HG03520 (cell line): Measurements from ENCODE around the gene CNPY1.

Source experiments
- ATAC-seq: cut with Tn5 transposase; IDR thresholded peaks from one replicate; pipeline ENCODE4 v1.9.1; 2021; ENCODE audit warnings: mild to moderate bottlenecking, moderate library complexity; ENCODE audit not compliant: unreplicated experiment

The CNPY1 gene

DNA sequence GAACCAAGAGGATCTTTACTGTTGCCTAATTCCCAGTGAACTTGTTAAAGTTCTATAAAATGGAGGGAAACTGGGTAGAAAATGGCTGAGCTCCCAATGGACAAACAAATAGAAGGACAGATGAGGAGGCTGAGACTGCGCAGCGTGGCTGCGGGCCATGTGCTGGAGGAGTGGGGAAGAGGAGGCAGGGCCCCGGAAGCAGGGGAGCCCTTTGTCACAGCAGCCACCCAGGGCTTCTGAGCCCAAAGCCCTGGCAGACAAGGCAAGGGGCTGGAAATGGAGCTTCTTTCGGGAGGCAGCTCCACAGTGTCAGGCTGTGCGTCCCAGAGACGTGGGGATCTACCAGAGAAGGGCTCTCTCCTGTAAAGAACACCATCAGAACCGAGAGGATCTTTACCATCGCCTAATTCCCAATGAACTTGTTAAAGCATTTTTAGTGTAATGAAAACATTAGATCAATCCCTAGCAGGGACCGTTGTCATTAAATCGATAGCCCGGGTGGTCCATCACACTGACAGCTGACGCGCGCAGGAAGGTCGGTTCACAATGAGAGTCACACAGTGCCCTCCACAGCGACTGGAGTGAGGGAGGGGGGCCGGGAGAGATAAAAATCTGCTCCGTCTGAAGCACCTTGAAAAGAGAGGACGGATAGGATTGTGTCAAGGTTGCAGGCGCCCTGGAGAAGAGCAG, 14.0 kb upstream of the CNPY1 start:
- no peak for ATAC-seq

DNA sequence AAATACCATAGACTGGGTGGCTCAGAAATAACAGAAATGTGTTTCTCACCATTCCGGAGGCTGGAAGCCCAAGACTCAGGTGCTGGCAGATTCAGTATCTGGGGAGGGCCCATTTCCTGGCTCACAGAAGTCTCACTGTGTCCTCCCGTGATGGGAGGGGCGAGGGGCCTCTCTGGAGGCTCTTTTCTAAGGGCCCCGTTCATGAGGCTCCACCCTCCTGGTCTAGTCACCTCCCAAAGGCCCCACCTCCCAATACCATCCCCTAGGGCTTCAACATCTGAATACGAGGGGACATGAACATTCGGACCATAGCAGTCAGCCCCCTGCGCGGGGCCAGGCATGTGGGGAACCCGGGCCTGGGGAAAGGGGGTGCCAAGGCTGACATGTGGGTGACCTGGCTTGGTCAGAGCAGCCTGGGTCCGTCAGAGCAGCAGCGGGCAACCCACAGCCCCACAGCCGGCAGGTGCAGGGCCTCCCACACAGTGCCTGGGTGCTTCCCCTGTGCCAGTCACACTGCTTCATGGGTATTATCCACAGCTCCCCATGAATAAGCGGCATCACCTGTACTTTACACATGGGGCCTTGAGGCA, 13.3 kb upstream of the CNPY1 start:
- no peak for ATAC-seq

DNA sequence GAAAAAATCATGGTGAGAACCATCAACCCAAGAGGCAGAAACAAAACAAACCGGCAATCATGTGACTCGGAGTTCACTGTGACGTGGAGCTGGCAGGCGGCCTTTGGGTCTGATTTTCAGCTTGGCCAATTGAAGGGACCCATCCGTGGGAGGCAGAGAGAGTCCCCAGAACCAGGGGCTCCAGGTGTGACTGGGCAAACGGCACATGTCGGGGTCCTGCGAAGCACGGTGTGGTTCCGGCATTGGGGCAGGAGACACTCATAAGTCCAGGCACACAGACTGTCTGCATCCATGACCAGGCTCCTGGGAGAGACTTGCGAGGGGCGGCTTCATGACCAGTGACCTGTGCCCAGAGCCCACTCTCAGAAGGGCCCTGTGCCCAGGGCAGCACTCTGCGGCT, 12.6 kb upstream of the CNPY1 start:
- ATAC-seq = no peak

DNA sequence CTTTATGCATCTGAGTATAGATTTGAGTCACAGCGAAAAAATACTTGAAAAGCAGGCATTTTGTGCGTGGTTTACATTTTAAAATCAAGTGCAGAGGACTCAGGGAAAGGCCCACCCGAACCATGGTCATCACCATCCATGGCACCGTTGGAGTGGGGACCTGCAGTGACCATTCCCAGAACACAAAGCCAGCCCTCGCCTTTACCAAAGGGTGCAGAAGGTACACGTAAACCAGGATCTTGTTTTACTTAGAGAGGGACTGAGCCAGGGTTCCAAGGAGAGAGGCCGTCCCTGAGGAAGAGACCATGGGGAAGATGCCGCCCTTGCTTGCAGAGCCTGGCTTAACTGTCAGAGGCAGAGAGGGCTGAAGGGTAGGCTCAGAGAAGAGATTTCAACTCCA, 12.0 kb upstream of the CNPY1 start:
- ATAC-seq = no peak

DNA sequence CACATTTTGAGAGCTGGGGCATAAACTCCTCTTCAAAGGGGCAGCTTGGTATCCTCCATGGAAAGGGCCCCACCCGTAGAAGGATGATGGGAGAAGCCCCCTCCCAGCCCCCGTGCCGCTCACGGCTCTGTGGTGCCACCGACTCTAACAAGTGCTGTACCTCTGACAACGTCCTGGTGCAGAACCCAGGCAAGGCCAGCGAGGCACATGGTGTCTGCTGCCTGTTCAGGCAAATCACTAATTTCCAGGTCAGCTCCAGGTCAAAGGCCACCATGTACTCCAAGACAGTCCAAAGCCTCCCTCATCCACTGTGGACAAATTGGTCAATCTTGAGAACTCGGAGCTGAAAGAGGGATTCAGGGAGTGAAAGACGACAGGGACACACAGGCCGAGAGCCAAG, 11.4 kb upstream of the CNPY1 start:
- no peak for ATAC-seq

DNA sequence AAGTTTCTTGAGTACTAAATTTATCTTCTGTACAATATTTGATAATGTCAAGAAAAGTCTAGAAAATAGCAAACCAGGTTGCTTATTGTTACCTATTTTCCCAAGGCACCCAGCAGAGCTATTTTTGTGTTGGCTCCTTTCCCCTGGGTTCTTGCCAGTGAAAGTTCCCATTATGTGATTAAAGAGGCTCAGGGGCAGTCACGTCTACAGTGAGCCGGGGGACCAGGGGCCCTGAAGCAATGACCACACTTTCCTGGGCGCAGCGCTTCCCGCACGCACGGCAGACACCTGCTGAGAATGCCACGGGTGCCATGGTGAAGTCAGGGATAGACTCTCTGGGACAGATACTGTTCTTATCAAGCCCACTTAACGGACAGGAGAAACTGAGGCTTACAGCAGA, 10.4 kb upstream of the CNPY1 start:
- ATAC-seq = no peak

DNA sequence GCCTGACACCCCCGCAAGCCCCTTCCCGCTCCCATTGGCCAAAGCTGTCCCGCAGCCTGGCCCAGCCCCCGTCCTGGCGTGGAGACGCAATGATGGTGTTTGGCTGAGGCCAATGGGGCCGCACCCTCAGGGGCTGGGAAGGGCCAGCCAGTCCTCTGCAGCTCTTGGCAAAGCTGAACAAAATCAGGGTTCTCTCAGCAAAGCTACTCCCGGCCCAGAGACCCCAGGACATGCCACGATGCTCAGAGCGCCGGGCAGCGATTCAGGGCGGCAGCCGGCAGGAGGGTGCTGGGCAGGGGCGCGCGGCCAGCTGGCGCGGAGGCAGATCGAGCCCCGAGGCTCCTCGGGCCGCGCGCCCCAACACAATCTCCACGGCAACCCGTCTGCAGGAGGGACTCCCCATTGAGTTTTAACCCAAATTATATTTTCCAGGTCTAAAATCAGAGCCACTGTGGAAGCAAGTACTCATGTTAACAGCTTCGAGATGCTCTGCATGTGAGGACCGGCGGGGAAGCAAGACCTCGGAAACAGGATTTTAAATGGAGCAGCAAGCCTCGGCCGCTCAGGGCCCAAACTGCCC, 8.8 kb upstream of the CNPY1 start:
- no peak for ATAC-seq

DNA sequence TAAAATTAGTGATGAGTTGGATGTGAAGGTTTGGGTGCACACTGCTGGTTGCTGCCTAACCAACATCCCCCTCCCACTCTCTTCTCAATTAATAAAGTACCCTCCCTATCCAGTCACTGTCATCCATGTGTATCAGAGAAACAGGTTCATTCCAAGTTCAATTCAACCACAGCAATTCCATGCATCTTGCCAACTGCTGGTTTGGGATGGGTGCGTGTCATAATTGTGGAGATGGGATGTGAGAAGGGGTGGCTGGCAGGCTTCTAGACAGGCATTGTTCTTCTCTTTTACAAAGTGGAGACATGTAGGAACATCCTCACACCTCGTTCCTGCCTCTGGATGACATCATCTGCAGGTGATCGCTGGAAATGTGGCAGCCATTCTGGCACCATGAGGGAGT, 7.5 kb upstream of the CNPY1 start:
- ATAC-seq = no peak

DNA sequence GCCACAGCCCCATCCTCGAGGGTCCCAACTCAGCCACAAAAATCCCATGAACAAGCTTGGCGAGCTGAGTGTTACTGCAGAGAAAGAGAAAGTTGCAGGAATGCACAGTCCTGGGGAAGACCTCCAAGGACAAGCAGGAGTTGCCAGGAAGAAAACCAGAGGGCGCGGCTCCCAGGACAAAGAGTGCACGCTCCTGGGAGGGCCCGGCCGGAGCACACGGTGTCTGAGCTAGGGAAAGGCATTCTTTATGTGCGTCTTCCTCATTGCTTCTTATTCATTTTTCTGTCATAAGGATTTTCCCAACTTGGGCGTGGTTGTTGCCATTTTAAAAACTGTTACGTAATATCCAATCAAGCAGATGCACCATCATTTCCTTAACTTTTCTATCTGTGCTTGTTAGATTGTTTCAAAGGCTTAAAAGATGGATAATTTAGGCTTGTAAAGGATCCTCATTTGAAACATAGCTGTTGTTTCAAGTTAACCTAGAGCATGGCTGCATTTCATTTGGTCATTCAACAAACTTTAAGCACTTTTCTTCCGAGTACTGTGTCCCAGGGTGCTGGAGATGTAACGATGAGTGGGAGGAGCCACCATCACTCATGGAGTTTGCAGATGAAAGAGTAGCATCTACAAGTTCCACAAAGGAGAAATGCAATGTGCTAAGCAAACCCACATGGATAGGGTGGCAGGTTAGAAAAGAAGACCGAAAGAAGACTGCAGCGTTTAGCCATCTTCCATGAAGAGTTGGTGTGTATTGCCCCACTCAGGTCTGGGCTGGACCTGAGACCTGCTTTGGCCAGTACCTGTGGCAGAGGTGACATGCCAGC, 5.6 kb upstream of the CNPY1 start:
- no peak for ATAC-seq

DNA sequence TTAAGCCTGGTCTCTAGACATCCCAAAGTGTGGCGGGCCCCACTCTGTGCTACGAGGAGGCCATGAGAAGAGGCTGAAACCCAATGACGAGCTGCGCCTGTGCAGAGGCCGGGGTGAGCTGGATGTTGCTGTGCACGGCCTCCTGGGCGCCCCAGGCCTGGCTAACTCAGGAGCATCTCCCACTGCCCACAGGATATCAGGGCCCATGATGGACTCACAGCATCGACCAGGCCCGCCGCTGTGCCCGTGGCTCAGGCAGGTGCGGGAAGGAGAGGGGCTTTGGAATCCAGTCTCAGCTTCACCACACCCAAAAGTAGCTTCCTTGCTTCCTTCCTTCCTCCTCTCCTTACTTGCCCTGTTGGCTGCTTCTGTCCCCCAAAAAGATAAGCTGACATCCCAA, 4.6 kb upstream of the CNPY1 start:
- ATAC-seq = no peak

DNA sequence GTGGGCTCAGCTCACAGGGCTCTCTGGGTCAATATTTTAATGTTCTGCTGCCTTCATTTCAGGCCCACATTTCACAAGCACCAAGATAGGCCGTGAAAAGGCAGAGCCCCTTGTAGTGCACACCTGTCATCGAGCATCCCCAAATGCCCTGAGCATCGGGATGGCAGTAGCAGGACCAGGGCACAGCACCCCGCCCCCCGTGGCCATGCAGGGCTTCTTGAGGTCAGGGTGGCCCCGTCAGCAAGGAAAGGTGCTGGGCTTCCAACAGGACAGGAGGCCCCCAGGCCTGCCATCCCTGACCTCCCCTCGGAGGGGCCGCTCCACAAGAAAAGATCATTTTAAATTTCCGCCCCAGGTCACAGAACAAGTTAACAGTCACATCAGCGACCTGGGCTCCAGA, 2.9 kb upstream of the CNPY1 start:
- no peak for ATAC-seq

DNA sequence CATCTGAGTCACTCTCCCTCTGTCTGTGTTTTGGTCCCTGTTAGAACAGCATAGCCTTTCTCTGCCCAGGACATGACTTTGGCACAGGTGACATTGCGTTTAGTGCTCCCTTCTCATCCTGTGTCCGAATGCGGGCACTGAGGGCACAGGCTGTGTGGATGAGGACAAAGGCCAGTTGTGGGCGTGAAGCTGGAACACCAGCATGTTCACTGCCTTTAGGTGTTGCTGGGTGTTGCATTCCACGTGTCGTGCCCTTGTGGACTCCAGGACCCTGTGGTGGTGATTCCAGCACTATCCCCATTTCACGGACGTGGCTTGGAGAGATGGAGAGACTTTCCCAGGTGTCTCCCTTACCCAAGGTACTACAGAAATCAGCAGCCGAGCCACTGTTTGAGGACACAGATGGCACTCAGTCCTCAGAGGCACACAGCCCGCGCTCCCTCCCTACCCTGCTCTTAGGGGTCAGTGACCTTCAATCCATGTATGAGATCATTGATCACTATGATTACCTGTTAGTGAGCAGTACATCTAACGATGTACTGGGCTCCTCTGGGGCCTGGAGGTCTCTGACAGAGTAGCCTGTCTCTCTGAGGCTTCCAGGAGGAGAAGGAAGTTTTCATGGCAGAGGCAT, 917 bp upstream of the CNPY1 start:
- no peak for ATAC-seq

DNA sequence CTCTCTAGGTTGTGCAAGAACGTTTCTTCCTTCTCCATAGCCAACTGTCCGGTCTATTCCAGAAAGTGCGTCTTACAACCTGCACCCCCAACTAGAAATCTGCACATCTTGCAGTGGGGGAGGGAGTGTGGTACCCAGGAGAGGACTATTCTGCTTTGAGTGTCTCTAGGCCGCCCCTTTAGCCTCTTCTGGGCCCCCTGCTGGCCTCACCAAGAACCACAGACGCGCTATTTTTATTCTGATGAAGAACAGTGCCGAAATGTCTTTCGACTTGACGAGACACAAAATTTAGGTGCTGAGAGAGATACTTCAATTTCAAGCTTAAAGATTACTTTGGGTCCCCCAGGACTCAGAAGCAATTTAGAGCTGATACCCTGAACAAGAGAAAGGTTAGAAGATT, 1.0 kb downstream of the CNPY1 start:
- ATAC-seq = no peak

DNA sequence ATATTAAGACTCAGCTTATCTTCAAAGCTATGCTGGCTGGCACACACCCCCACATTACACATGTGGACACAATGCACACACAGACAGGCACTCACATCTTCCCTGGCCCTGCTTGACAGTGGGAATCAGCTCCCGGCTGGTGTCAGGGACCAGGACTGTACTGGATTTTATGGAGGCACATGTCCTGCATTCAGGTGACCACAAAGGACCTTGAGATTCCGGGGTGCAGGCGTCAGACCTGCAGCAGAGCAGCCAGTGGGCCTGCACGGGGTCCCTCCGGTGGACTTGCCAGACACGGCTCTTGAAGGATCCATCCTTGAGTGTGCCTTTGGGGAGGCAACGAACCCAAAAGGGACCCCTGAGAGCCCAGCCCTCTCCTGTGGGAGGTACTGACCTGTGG, 1.9 kb downstream of the CNPY1 start:
- ATAC-seq = no peak

DNA sequence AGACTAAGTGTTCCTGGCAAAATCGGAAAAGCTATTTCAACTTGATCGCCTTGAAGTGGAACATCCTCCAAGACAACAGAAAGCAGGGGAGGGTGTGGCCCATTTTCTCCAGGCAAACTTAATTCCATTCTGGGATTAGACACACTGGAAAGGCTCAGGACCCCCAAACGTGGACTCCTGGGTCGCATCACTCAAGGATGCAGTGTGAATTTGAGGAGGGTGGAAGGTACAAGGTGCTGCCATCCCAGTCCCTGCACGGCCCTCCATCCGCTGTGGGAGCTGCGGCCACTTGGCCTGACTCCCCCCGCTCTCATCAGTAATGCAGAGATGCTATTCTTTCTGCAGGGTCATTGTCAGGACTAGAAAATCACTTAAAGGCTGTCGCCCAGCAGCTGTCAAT, 2.4 kb downstream of the CNPY1 start:
- no peak for ATAC-seq

DNA sequence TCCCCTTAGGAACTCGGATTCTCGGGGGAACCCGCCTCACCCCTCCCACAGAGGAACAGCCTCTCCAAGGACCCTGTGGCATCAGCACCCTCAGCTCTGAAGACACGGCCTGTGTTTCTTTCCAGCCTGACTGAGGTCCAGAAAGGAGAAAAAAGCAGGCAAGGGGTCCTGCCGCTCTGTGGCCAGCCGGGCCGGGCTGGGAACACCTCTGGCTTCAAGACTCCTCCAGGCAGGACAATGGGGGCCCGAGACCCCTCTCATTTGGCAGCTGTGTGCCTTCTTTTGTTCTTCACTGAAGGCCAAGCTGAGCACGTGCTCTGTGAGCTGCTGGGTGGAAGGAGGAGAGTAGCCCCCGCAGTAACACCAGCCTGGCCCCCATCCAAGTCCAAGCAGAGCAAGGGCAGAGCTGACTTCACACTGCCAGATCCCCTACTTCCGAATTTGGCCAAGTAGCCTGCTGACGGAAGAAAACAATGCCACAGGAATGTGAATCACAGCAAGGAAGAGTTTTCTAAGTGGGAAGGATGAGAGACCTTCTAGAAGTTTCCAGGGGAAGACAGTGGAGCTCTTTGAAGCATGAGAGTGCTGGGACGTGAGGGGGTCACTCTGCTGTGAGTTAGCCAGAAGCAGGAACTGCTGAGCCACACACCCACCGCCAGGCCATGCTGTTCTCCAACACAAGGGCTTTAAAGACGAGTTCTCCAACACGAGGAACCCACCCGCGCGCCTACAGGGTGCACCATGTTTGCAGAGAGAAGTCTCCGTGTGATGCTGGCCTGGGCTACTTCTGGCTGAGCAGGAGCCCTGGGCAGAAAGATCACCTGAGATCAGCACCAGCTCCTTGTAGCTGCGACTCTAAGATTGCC, 3.1 kb downstream of the CNPY1 start:
- ATAC-seq = no peak

DNA sequence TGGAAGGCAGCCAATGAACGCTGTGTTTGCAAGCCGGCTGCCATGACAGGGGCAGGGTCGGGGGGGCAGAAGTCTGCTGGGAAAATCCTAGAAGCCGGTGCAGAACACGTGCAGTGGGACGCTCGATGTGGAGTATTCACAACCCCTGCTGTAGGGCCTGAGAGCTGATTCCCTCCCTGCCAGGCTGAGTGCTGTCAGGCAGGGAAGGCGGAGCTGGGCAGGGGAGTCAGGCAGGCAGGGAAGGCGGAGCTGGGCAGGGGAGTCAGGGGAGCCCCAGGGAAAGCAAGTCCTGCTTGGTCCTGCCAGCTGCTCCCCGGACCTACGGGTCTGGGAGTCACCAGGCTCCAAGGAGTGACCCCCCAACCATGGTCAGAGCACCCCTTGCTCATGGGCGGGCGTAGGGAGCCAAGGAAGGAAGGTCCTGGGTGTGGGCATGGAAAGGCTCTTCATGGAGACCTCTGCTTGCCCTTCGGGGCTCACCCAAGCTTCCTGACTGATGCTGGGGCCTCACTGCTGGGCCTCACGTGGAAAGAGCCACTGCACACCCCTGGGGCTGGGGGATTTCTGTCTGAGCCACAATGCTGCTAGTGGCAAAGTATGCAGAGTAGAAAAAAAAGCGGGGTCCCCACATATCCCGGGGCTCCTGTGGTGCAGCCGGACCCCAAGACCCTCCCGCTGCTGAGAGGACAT, 4.2 kb downstream of the CNPY1 start:
- no peak for ATAC-seq

DNA sequence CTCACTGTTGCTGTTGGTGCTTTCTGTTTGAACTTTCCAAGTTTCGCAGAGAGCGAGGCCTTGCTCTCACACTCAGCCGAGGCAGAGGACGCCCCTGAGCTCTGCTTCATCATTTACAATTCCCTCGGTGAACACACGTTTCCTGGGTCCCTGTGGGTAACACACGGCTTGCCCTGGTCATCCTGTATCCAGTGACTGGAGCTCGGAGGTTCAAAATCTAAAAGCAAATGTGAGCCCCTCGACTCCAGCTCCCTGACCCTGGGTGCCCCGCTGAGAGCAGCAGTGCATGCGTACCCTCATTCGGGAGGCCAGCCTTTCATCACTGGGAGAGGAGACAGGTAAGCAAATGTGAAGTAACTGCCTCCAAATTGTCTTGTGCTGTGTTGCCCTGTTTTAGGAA, 5.8 kb downstream of the CNPY1 start:
- ATAC-seq = no peak

DNA sequence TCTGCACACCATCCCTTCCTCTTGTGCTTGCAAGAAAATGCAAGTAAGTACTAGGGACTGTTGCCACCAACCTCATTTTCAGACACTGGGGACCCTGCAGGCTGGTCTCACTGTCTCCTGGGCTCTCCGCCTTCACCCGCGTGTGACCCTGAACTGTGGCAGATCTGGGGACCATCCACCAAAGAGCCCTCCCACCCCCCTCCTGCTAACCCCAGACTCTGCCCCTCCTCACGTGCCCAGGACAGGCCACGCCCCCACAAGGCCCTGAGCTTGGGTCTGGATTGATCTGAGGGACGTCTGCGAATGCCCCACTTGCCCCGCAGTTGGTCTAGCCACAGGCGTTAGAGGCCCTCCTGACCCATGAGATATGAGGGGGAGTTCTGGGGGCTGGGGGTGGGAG, 8.1 kb downstream of the CNPY1 start:
- no peak for ATAC-seq

DNA sequence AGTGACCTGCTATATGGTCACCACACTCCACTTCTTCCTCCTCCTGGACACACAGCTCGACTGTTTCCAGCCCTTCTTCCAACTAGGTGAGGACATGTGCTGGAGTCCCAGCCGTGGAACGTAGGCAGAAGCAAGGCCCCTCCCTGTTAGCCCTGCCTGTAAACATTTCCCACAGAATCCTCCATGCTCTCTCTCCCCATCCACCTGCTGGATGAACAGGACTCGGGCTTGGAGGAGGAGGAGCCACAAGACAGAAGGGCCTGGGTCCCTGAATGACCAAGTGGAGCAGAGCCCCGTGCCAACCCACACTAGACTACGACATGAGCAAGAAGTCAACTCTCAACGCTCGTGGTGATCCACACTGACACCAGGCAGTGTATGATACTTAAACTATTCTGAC, 9.9 kb downstream of the CNPY1 start:
- no peak for ATAC-seq
